NCI-H345 treated with DMSO at 0.1 percent for 48 hours (cell line): ENCODE data around the gene ALPK3.
"Not testable (repeated sequence)": the region's sequence is repeated elsewhere in the genome, so short reads cannot be mapped to it uniquely, and the experiment has no call there.

Experiments
- DNase-seq: peaks from one replicate; lab custom pipeline; 2025; ENCODE audit not compliant: unreplicated experiment; lab: John Stamatoyannopoulos, UW

Gene ALPK3

GRCh38 chr15:84872009-84872910 is 55.1 kb downstream of the ALPK3 start:
- DNase-seq: no peak

- no peak for DNase-seq
These were observed 56.8 kb downstream of the ALPK3 start for GRCh38 chr15:84873997-84874396.

- no peak for DNase-seq
These were observed 58.0 kb downstream of the ALPK3 start for GRCh38 chr15:84874981-84875699.

DNA sequence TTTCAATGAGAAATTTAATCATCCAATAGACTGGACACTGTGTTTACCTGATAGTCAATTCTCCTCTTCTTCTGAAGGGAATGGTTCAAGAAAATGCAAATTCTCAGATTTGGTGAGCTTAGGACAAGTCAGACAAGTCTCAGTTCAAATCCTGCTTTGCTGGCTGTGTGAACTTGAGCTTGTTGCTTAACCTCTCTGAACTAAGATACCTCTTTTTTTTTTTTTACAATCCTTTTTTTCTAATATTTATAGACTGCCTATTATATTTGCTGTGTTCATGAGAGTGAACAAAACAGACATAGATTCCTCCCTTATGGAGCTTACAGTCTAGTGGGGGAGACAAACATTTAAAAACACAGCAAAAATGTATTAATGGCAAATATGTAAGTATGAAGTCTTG is 59.1 kb downstream of the ALPK3 start:
- DNase-seq: no peak

- DNase-seq: not testable (repeated sequence)
These were observed 60.5 kb downstream of the ALPK3 start for GRCh38 chr15:84877701-84878100.

GRCh38 chr15:84878504-84878903 is 61.3 kb downstream of the ALPK3 start:
- no peak for DNase-seq

GRCh38 chr15:84879088-84879780 is 62.1 kb downstream of the ALPK3 start:
- no peak for DNase-seq

- DNase-seq: no peak
These were observed 62.9 kb downstream of the ALPK3 start for GRCh38 chr15:84880007-84880406.

DNA sequence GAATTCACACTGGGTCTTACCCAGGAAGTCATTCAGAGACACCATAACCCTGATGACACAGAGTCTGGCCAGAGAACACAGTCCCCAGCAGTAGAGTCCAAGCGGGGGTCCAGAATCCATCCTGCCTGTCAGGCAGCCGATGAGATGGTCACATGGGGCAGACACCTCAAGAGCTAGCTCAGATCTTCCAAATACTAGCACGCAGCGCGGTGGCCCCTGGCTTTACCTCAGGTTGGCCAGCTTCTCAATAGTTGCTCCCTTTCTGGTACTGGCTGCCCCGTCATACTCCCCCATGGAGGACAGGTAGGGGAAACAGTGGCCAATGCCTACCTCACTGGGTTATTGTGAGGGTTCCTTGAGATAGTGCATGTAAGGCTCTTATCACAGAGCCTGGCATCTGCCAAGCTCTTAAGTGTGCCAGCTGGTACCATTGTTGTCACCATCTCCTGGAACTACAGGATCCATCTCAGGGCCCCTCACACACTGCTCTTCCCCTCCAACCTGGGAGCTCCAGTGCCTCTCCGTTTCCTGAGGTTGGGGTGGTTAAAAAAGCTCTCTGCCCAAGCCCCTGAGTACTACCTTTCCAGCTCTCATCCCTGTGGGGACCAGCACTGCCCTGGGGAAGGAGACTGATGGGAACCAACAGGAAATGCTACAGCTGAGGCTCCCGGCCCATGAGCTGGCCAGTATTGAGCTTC is 63.8 kb downstream of the ALPK3 start:
- no peak for DNase-seq

DNA sequence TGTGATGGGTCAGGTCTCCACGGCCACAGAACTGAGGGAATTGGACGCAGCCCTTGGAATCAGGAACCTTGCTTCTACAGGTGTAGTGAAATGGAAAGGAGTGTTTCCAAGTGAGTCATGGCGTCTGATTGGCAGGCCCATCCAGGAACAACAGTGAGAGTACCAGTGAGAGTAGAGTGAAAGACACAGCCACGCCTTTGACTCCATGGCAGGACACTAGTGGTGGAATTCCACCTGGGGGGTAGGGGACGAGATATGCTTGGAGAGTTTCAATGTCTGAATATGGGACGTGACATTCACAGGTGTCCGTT is 64.3 kb downstream of the ALPK3 start:
- DNase-seq: no peak

GRCh38 chr15:84883466-84883865 is 66.3 kb downstream of the ALPK3 start:
- DNase-seq: no peak

DNA sequence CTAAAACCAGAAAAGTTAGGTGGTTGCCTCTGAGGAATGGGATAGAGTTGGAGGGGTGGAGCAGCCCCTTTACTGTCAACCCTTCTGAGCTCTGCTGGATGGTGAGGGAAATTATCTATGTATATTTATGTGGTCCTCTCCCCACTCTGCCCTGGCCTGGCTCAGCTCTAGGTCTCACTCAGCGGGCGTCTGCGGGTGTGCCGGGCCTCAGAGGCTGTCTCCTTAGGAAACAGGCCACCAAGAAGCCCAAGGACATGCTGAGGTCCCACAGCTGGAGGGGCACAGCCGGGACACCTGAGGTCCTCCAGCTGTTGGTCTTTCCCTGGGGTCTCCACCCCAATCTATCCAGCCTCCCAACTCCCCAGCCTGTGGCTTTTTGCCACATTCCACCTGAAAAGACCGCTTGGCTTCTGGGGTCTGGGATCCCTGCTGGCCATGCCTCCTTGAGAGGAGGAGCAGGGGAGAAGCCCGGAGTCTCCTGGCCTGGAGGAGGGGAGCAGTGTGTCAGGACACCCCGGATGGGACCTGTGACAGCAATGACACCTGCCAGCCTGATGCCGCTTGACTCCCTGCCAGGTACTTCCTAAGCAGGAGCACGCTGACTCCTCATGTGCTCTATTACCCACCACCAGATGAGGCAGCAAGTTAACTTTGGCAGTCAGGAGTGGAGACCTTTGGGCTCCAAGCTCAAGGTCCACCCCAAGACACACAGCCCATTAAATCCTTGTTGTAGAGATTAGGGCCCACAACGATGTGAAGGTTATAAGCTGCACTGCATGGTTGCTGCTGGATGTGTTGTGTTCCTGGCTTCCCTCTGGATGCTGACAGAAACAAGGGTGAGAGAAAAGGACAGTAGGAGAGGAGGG is 67.0 kb downstream of the ALPK3 start, which contains the start of gene SLC28A1:
Gene SLC28A1 (plus strand): TSS at position 747 of the 866 bp plus-strand sequence. CDS start 3,099 bp downstream, outside the sequence.
- no peak for DNase-seq

DNA sequence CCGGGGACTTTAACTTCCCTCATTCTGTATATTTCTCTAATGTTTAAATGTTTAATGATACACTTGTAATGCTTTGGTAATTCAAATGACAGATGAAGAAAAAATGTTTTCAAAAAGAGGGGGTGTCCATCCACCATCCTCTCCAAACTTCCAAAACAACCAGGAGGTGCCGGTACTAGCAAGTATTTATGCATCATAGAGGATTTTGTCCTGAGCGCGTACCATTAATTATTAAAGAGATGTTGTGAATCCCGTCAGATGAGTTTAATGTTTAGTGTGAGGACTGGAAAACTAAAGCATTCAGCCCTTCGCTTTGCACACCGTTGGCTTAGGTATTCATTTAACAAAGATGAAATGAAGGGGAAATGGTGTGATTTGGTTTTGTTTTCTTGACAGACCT is 68.6 kb downstream of the ALPK3 start:
- no peak for DNase-seq

DNA sequence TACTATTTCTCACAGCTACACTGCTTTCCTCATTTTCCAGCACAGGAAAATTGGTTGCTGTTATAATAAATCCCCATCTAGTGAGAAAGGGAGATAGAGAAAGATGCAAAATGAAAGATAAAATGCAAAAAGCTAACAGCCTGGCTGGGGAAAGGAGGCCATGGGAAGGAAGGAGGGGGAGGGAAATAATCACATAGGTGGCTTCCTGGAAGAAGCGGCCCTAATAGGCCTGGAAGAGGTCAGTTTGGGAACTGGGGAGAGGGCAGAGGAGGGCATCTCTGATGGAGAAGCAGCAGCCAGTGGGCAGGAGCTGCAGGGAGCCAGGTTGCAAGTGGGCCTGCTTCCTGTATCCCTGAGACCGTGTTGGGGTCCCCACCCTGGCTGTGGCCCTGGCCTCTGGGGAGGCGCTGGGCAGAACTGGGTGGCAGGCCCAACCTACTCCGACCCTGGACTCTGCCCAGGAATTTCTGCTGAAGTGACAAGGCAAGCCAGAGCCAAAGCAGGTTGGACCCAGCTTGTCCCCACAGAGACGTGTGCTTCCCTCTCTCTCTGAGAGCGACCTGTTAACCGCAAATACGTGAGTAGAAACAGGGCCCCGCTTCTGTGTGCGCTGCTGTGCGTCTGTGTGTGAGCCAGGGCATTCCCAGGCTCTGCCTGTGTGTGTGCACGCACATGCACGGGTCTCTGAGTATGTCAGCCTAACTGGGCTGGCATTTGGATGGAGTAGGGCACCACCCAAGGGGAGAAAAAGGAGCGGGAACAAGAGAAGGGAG is 69.2 kb downstream of the ALPK3 start:
- no peak for DNase-seq

DNA sequence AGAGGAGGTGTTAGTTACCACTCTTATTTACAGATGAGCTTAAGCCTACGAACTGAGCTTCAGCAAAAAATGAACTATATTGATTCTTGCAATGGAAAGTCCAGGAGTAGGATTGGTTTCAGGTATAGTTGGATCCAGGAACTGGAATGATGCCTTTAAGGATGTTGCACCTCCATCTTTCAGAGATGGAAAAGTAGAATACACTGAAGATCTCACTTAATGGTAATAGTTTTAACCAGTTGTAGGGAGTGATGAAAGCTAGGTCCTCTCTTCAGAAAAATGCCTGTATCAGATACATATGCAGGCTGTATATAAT is 69.8 kb downstream of the ALPK3 start:
- no peak for DNase-seq

GRCh38 chr15:84887938-84888337 is 70.8 kb downstream of the ALPK3 start:
- no peak for DNase-seq

DNA sequence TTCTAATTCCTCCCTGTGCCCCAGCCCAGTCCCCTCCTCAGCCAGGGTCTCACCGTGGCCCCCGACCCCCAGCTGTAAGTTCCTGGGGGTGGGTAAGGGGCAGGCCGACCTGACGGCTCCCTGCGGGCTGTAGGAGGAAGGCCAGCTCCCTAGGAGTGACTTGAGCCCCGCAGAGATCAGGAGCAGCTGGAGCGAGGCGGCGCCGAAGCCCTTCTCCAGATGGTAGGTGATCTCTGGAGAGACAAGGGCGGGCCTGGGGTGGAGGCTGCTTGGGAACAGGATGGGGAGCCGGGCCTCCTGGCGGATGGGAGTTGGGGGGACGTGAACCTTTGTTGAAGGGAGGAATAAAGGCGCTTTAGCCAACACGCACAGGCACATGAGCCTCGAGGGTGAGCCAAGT is 71.5 kb downstream of the ALPK3 start:
- DNase-seq: no peak

- no peak for DNase-seq
These were observed 72.3 kb downstream of the ALPK3 start for GRCh38 chr15:84889313-84889990.
